Colon (tissue), 2 donors: Measurements from ENCODE around the gene UPK3BL2.
"Not testable (repeated sequence)": the region's sequence is repeated elsewhere in the genome, so short reads cannot be mapped to it uniquely, and the experiment has no call there.

Experiments used
- FAIRE-seq: peaks from 2 replicates; lab custom pipeline; 2012; peaks lifted over from hg19 to GRCh38; lab: Jason Lieb, UNC
- donor health status: control.
- donor health status: control.

UPK3BL2 gene, protein sequence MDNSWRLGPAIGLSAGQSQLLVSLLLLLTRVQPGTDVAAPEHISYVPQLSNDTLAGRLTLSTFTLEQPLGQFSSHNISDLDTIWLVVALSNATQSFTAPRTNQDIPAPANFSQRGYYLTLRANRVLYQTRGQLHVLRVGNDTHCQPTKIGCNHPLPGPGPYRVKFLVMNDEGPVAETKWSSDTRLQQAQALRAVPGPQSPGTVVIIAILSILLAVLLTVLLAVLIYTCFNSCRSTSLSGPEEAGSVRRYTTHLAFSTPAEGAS

GRCh38 chr7:102543596-102543995, at the start of gene UPK3BL2:
TSS of gene UPK3BL2 (minus strand) at chr7:102543696. CDS start at chr7:102543636, 60 bp downstream.
- FAIRE-seq = not testable (repeated sequence)

GRCh38 chr7:102592477-102593019, 49.1 kb upstream of the UPK3BL2 start:
- not testable (repeated sequence) for FAIRE-seq

DNA sequence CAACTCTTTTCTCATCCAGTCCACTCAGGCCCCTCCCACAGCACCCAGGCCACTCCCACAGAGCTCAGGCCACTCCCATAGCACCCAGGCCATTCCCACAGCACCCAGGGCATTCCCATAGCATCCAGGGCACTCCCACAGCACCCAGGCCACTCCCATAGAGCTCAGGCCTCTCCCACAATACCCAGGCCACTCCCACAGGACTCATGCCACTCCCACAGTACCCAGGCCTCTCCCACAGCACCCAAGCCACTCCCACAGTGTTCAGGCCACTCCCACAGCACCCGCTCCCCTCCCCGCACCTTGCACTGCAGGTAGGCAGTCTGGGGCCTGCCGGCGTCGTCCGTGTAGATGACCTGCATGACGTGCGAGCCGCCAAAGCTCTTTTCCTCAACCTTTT, 46.4 kb upstream of the UPK3BL2 start:
- not testable (repeated sequence) for FAIRE-seq

GRCh38 chr7:102583495-102583894, 40.0 kb upstream of the UPK3BL2 start:
- not testable (repeated sequence) for FAIRE-seq

- not testable (repeated sequence) for FAIRE-seq
These were observed 38.2 kb upstream of the UPK3BL2 start for GRCh38 chr7:102581722-102582121.

GRCh38 chr7:102578486-102578885, 35.0 kb upstream of the UPK3BL2 start:
- not testable (repeated sequence) for FAIRE-seq

GRCh38 chr7:102577315-102578240, 34.1 kb upstream of the UPK3BL2 start:
- not testable (repeated sequence) for FAIRE-seq

GRCh38 chr7:102576363-102576762, 32.9 kb upstream of the UPK3BL2 start:
- not testable (repeated sequence) for FAIRE-seq

GRCh38 chr7:102574607-102575006, 31.1 kb upstream of the UPK3BL2 start:
- FAIRE-seq = not testable (repeated sequence)

GRCh38 chr7:102572261-102573239, 29.1 kb upstream of the UPK3BL2 start, which contains the start of gene POLR2J3:
TSS of gene POLR2J3 (minus strand) at chr7:102572583. CDS start at chr7:102572521, 62 bp downstream.
- not testable (repeated sequence) for FAIRE-seq

DNA sequence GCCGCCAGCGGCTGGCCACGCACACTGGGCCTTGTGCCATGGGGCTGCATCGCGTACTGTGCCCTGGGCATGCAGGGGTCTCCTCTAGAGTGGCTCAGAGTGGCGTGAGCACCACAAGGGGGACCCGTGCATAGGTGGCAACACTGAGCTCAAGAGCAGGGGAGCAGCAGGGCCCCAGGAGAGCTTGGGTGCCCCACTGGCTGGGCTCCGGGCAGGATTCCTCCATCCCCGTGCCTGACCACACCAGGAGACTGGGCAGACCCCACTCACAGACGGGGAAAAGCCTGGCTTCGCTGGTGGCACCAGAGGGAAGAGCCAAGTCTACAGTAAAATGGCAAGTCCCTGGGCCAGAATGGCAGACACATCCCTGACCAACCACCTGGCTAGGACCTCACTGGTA, 25.1 kb upstream of the UPK3BL2 start:
- FAIRE-seq = not testable (repeated sequence)

DNA sequence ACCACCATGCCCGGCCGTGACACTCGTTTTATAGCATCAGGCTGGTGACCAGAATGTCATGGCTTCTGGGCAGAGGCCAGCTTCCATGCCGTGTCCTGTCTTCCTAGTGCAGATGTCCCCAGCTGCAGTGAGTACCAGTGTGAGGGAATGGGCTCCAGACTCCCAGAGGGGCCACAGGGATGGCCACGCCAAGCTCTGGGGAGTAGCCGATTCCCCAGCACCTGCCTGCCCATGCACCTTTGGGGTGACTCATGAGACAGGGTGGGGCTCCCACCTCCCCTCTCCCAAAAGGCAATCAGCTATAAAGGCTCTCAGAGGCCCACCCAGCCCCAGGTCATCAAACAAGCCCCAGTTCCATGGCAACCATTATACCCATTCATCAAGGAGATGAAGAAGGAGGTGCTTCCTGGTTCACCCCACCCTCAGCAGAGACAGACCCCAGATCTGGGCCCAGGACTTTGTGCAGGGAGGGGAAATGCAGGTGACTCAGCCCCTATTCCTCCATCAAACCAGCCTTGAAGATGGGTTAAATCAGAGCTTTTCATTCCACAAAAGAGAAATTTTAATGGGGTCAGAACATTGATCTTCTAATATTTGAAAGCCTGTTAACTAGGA, 7.4 kb upstream of the UPK3BL2 start, which contains the start of gene SPDYE2:
TSS of gene SPDYE2 (plus strand) at position 419 of the 615 bp plus-strand sequence. CDS start 2,030 bp downstream, outside the sequence.
- not testable (repeated sequence) for FAIRE-seq

DNA sequence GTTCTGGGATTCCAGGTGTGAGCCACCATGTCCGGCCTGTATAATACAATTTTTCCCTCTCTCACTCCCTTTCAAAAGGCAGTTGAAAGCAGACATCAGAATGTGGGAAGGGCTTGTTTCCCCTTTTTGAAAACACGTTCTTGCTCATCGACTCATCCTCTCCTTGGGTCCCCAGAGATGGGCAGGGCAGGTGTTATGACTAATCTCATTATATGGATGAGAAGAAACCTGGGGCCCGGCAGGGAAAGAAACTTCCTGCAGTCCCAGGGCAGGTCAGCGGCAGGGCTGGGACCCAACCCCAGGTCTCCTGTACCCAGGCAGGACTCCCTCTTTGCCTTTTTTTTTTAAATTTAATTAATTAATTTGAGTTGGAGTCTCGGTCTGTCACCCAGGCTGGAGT, 2.9 kb upstream of the UPK3BL2 start:
- not testable (repeated sequence) for FAIRE-seq

- FAIRE-seq = not testable (repeated sequence)
These were observed 1.8 kb upstream of the UPK3BL2 start for GRCh38 chr7:102545288-102545687.

GRCh38 chr7:102544372-102544771, 876 bp upstream of the UPK3BL2 start:
- FAIRE-seq = not testable (repeated sequence)

GRCh38 chr7:102542771-102543170, 725 bp downstream of the UPK3BL2 start:
- FAIRE-seq = not testable (repeated sequence)

- not testable (repeated sequence) for FAIRE-seq
These were observed 1.4 kb downstream of the UPK3BL2 start for GRCh38 chr7:102542083-102542482.

GRCh38 chr7:102540604-102541003, 2.9 kb downstream of the UPK3BL2 start:
- not testable (repeated sequence) for FAIRE-seq

DNA sequence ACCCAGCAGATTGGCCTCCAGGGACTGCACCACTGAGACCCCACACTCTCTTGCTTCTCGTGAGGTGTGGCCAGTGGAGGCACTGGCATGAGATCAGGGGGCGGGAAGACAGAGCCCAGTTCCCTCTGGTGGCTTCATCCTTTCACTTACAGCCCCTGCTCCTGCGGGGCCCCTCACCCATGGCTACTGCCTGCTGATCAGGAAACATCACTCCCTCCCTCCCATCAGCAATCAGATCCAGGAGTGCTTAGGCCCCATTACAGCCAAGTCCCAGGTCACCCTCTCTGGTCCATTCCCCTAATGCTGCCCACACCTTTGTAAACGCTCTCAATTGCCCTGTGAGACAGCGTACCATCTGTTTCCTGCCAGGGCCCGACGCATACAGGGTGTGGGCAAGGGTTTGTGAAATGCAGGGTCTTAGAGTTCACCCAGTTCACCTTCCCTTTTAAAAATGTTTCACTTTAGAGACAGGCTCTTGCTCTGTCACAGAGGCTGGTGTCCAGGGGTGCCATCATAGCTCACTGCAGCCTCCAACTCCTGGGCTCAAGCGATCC, 8.4 kb downstream of the UPK3BL2 start:
- FAIRE-seq = not testable (repeated sequence)

- not testable (repeated sequence) for FAIRE-seq
These were observed 11.4 kb downstream of the UPK3BL2 start for GRCh38 chr7:102532127-102532526.
